GM12865 (cell line): ENCODE measurements around the gene ADCYAP1.

Experiments
- DNase-seq: peaks from one replicate; pipeline ENCODE4 v3.0.0; 2010; ENCODE audit warnings: low read depth
- H3K4me3 ChIP-seq: 2 replicates; pipeline ENCODE4 v1.5.1; 2011; ENCODE audit warnings: mild to moderate bottlenecking, low read depth, low read length, control low read depth
- TF ChIP-seq, protein P1 (sequence below): IDR thresholded peaks from 2 replicates; pipeline ENCODE4 v1.5.1; 2011; ENCODE audit warnings: low read length, control low read depth, low read depth, inconsistent platforms; ENCODE audit not compliant: insufficient read depth; ENCODE audit errors: missing control alignments

The ADCYAP1 gene

DNA sequence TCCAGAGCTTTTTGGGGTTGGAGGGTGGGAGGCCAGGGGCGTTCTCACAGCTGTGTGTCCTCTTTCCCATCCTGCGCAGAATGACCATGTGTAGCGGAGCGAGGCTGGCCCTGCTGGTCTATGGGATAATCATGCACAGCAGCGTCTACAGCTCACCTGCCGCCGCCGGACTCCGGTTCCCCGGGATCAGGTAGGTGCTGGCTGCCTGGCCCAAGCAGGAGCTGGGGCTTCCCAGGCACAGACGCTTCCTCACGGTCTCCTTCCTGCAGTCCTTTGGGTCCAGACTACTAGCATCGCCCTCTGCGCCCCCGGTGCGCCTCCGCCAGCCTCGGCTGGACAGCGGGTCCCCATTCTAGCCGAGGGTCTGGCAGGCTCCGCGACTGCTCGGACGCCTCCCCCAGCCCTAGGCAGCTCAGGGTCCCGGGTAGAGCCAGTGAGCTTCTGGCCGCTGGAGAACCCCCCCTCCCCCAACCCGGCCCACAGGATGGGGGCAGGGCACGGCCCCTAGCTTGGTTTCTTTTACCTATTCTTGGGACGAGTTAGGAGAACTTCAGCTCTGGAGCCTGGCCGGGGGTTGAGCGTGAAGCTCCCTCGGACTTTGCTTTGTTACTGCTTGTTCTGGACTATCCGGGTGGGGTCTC, 756 bp downstream of the ADCYAP1 start:
- TF ChIP-seq, protein P1, sequence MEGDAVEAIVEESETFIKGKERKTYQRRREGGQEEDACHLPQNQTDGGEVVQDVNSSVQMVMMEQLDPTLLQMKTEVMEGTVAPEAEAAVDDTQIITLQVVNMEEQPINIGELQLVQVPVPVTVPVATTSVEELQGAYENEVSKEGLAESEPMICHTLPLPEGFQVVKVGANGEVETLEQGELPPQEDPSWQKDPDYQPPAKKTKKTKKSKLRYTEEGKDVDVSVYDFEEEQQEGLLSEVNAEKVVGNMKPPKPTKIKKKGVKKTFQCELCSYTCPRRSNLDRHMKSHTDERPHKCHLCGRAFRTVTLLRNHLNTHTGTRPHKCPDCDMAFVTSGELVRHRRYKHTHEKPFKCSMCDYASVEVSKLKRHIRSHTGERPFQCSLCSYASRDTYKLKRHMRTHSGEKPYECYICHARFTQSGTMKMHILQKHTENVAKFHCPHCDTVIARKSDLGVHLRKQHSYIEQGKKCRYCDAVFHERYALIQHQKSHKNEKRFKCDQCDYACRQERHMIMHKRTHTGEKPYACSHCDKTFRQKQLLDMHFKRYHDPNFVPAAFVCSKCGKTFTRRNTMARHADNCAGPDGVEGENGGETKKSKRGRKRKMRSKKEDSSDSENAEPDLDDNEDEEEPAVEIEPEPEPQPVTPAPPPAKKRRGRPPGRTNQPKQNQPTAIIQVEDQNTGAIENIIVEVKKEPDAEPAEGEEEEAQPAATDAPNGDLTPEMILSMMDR = no peak
- no peak for DNase-seq
- no peak overlapping the region for H3K4me3 ChIP-seq

GRCh38 chr18:905948-906415, 1.3 kb downstream of the ADCYAP1 start:
- no peak overlapping the region for H3K4me3 ChIP-seq
- no peak for DNase-seq
- TF ChIP-seq, protein P1 = no peak

GRCh38 chr18:906416-907114, 1.9 kb downstream of the ADCYAP1 start:
- TF ChIP-seq, protein P1 = no peak
- H3K4me3 ChIP-seq = no peak overlapping the region
- DNase-seq = no peak

DNA sequence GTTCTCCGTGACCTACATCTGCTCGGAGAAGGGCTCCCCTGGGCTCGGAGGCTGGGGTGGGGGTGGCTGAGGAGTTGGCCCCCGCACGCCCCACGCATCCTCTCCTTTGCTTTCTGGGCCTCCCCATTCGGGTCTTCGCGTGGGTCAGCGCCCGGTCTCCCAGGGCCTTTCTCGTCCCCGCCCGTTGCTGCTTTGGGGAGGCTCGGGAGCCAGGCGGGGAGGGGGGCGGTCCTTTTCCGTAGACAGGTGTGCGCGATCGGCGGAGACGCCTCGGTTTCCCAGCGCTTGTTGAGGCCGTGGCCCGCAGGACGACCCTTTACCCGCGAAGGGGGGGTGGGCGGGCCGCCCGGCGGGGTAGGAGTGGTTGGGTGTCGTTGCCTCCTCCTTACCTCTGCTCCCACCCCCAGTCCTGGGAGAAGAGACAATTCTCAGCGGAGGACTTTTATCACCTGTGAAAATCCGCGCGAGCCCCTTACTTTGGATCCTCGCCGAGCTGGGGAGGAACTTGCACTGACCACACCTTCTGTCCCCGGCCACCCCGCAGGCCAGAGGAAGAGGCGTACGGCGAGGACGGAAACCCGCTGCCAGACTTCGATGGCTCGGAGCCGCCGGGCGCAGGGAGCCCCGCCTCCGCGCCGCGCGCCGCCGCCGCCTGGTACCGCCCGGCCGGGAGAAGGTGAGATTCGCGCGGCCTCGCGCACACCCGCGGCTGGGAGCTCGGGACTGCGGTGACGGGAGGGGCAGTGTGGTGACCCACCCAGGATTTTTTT, 2.6 kb downstream of the ADCYAP1 start:
- DNase-seq = no peak
- H3K4me3 ChIP-seq = no peak overlapping the region
- TF ChIP-seq, protein P1 = no peak

DNA sequence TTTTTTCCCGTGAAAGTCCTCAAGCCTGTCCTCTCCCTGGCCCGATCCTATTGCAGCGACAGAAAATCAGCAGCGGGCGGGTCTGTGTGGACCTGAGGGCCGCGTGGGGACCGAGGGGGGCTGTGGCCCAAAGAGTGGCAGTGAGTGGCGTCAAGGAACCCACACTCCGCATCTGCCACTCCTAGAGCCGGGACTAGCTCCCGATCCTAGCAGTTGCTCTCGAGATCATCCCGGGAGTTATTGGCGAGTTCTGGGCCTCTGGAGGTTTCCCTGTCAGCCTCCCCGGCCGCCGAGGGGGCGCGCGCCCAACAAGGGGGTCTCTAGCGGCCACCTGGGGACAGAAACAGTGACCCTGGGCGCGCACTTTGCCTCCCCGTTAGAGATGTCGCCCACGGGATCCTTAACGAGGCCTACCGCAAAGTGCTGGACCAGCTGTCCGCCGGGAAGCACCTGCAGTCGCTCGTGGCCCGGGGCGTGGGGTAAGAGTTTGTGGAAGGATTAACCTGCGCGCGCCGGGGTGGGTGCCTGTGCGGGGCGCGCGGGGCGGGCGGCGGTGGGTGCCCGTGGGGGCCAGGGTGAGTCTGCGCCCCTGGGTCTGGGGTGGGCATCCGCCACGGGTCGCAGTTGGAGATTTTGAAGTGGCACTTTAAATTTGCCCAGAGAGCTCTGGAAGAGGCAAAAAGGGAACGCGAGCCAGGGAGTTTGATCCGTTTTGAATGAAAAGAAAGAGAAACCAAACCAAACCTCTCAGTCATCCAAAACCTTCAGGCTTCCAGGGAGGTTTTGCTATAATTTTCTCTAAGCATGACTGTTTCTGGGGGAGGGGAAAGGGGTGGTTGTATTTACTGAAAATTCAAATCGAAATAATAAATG, 3.5 kb downstream of the ADCYAP1 start:
- TF ChIP-seq, protein P1 = no peak
- DNase-seq = no peak
- no peak overlapping the region for H3K4me3 ChIP-seq
